ENCODE data around the gene SH2B3. TPM values are rescaled to one million over a fixed set of nuclear protein-coding genes. Genes with fewer than 3 reads are reported as not detected.

The SH2B3 gene
- total RNA-seq, 1 donor = 27.8 TPM

GRCh38 chr12:111435661-111436201 is 30.0 kb downstream of the SH2B3 start:
- no peak for TF ChIP-seq CTCF (IDR thresholded peaks at IDR 0.05; ENCODE audit: insufficient read depth, low read length)
- no peak for DNase-seq (ENCODE audit: low read depth)
- no peak overlapping the region for H3K4me3 ChIP-seq (ENCODE audit: low read depth, low read length)

GRCh38 chr12:111436266-111436665 is 30.5 kb downstream of the SH2B3 start:
- no peak overlapping the region for H3K4me3 ChIP-seq (ENCODE audit: low read depth, low read length)
- TF ChIP-seq CTCF (IDR thresholded peaks at IDR 0.05; ENCODE audit: insufficient read depth, low read length) = no peak
- no peak for DNase-seq (ENCODE audit: low read depth)

- no peak overlapping the region for H3K4me3 ChIP-seq (ENCODE audit: low read depth, low read length)
- no peak for TF ChIP-seq CTCF (IDR thresholded peaks at IDR 0.05; ENCODE audit: insufficient read depth, low read length)
- DNase-seq (ENCODE audit: low read depth) = no peak
Observed at GRCh38 chr12:111436811-111437210, 31.1 kb downstream of the SH2B3 start.

- DNase-seq (ENCODE audit: low read depth) = peak; percentile 86
- no peak for TF ChIP-seq CTCF (IDR thresholded peaks at IDR 0.05; ENCODE audit: insufficient read depth, low read length)
- H3K4me3 ChIP-seq (ENCODE audit: low read depth, low read length) = no peak overlapping the region
Observed at GRCh38 chr12:111437816-111438454, 32.2 kb downstream of the SH2B3 start.

DNA sequence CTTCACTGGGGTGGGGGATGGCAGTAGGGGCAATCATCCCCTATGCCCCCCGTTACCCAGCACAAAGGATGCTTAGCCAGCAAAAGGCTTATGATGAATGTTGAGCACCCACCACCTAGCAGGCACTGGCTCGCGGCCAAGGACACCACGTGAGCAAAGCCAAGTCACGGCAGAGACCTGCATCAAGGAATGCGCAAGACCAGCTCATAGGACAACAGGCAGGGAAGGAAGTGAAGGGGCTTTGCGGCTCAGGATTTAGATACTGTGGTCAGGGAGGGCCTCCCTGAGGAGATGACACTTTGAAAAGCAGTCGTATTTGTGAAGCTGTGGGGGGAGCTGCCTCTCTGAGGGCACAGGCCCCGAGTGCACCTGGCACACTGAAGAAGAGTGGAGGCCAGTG is 32.8 kb downstream of the SH2B3 start:
- peak; percentile 44 for DNase-seq (ENCODE audit: low read depth)
- H3K4me3 ChIP-seq (ENCODE audit: low read depth, low read length) = no peak overlapping the region
- TF ChIP-seq CTCF (IDR thresholded peaks at IDR 0.05; ENCODE audit: insufficient read depth, low read length) = no peak

- DNase-seq (ENCODE audit: low read depth) = no peak
- no peak overlapping the region for H3K4me3 ChIP-seq (ENCODE audit: low read depth, low read length)
- no peak for TF ChIP-seq CTCF (IDR thresholded peaks at IDR 0.05; ENCODE audit: insufficient read depth, low read length)
Observed at GRCh38 chr12:111439657-111440151, 34.0 kb downstream of the SH2B3 start.

Measured in fibroblast of the aortic adventitia (primary cell).